GM13976 (cell line): Measurements from ENCODE around the gene DIS3L2.

ENCODE experiments used
- DNase-seq: peaks from one replicate; pipeline ENCODE4 v3.0.0; 2012; ENCODE audit warnings: low spot score
- CTCF ChIP-seq: IDR thresholded peaks from 2 replicates; pipeline ENCODE4 v1.5.1; 2012; ENCODE audit warnings: borderline replicate concordance, mild to moderate bottlenecking; ENCODE audit not compliant: insufficient read depth; ENCODE audit errors: extremely low read depth, missing control alignments, control extremely low read depth
- in situ Hi-C: fragments of 300-500 bp; cut with MboI; formaldehyde crosslinking; loops from one replicate; pipeline ENCODE4 v1.12.0; 2022; ENCODE audit warnings: low sequenced_read_pairs, mixed read lengths, inconsistent platforms; ENCODE audit not compliant: unreplicated experiment

The DIS3L2 gene

GRCh38 chr2:231932985-231933915, 28.3 kb upstream of the DIS3L2 start:
- TF ChIP-seq CTCF, result no peak
- in situ Hi-C loops, result no loop called here
- DNase-seq, result no peak

GRCh38 chr2:231933916-231934401, 27.6 kb upstream of the DIS3L2 start:
- in situ Hi-C loops, result no loop called here
- DNase-seq, result no peak
- no peak for TF ChIP-seq CTCF

GRCh38 chr2:231934441-231935206, 26.9 kb upstream of the DIS3L2 start:
- no peak for DNase-seq
- in situ Hi-C loops, result no loop called here
- TF ChIP-seq CTCF, result no peak

- no peak for DNase-seq
- TF ChIP-seq CTCF, result no peak
- in situ Hi-C loops, result no loop called here
These were observed 26.3 kb upstream of the DIS3L2 start for GRCh38 chr2:231935207-231935524.

- TF ChIP-seq CTCF, result no peak
- DNase-seq, result no peak
- in situ Hi-C loops, result no loop called here
These were observed 25.7 kb upstream of the DIS3L2 start for GRCh38 chr2:231935815-231936214.

GRCh38 chr2:231936491-231936890, 25.0 kb upstream of the DIS3L2 start:
- DNase-seq, result no peak
- in situ Hi-C loops, result no loop called here
- no peak for TF ChIP-seq CTCF
